ENCODE data around the gene PRIM1. TPM values are rescaled to one million over a fixed set of nuclear protein-coding genes. Genes with fewer than 3 reads are reported as not detected.
"Not testable (repeated sequence)": the region's sequence is repeated elsewhere in the genome, so short reads cannot be mapped to it uniquely, and the experiment has no call there.

PRIM1 gene
- total RNA-seq, 1 donor, result 5.8 TPM

DNA sequence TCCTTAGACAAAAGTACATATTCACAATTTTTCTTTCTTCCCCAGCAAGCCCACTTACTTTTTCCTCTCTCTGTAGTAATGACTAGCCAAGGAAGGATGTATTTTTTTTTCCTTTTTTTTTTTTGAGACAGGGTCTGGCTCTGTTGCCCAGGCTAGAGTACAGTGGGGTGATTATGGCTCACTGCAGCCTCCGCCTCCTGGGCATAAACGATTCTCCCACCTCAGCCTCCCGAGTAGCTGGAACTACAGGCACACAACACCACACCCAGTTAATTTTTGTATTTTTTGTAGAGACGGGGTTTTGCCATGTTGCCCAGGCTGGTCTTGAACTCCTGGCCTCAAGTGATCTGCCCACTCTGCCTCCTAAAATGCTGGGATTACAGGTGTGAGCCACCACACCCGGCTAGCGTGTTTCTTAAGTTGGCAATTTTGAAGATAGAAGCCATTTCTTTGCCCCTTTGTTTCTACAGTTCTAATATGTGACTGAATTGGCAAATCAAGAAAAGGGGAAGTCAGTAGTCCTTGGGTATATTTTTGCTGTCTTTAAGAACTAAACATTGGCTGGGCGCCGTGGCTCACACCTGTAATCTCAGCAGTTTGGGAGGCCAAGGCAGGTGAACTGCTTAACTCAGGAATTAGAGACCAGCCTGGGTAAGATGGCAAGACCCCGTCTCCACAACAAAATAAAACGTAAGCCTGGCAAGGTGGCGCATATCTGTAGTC lies 23.8 kb downstream of the PRIM1 start:
- peaks cover 11% of the 10 kb centered on the region for H4K20me1 ChIP-seq (ENCODE audit: insufficient read depth, low read length)
- no peak overlapping the region for H3K4me3 ChIP-seq (ENCODE audit: insufficient read depth, low read length)
- no peak for DNase-seq (ENCODE audit: insufficient read length, low spot score, missing footprints)

DNA sequence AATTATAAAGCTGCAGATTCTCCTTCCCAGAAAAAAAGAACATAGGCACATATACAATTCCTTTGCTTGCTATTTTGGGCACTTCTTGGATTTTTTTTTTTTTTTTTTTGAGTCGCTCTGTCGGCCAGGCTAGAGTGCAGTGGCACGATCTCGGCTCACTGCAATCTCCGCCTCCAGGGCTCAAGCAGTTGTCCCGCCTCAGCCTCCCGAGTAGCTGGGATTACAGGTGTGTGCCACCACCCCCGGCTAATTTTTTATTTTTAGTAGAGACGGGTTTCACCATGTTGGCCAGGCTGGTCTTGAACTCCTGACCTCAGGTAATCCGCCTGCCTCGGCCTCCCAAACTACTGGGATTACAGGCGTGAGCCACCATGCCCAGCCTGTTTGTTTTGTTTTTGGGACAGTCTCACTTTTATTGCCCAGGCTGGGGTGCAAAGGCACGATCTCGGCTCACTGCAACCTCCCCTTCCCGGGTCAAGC lies 25.9 kb downstream of the PRIM1 start:
- DNase-seq (ENCODE audit: insufficient read length, low spot score, missing footprints); H3K27me3 ChIP-seq (ENCODE audit: insufficient read depth, low read length); H3K9me3 ChIP-seq (ENCODE audit: low read depth, low read length): not testable (repeated sequence)
- Histone ChIP-seq H4K20me1 (ENCODE audit: insufficient read depth, low read length) (peaks cover 31% of the 10 kb centered on the region), H3K27ac (ENCODE audit: low read depth, low read length) (peak overlapping the region; percentile 98), H3K79me2 (ENCODE audit: insufficient read depth, low read length) (peaks cover 39% of the 10 kb centered on the region), H3K4me2 (ENCODE audit: insufficient read depth, low read length) (peak overlapping the region; percentile 98), H3K4me3 (ENCODE audit: insufficient read depth, low read length) (peak overlapping the region; percentile 100), H3K36me3 (ENCODE audit: insufficient read depth, low read length) (peaks cover 23% of the 10 kb centered on the region), H3K4me1 (ENCODE audit: insufficient read depth, low read length) (peaks cover 26% of the 10 kb centered on the region), H2AFZ (ENCODE audit: low read length) (peak overlapping the region; percentile 98)

More for the DNA sequence above, 23.8 kb downstream of the PRIM1 start:
- peaks cover 19% of the 10 kb centered on the region for H3K79me2 ChIP-seq (ENCODE audit: insufficient read depth, low read length)
- H3K4me1 ChIP-seq (ENCODE audit: insufficient read depth, low read length), result peaks cover 5% of the 10 kb centered on the region
- no peaks in the 10 kb centered on the region for H3K9me3 ChIP-seq (ENCODE audit: low read depth, low read length)
- H2AFZ ChIP-seq (ENCODE audit: low read length), result no peak overlapping the region
- no peak overlapping the region for H3K4me2 ChIP-seq (ENCODE audit: insufficient read depth, low read length)
- H3K27me3 ChIP-seq (ENCODE audit: insufficient read depth, low read length), result no peaks in the 10 kb centered on the region
- H3K27ac ChIP-seq (ENCODE audit: low read depth, low read length), result no peak overlapping the region
- TF ChIP-seq, protein P1, sequence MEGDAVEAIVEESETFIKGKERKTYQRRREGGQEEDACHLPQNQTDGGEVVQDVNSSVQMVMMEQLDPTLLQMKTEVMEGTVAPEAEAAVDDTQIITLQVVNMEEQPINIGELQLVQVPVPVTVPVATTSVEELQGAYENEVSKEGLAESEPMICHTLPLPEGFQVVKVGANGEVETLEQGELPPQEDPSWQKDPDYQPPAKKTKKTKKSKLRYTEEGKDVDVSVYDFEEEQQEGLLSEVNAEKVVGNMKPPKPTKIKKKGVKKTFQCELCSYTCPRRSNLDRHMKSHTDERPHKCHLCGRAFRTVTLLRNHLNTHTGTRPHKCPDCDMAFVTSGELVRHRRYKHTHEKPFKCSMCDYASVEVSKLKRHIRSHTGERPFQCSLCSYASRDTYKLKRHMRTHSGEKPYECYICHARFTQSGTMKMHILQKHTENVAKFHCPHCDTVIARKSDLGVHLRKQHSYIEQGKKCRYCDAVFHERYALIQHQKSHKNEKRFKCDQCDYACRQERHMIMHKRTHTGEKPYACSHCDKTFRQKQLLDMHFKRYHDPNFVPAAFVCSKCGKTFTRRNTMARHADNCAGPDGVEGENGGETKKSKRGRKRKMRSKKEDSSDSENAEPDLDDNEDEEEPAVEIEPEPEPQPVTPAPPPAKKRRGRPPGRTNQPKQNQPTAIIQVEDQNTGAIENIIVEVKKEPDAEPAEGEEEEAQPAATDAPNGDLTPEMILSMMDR (IDR thresholded peaks at IDR 0.05; ENCODE audit: extremely low read depth, low read depth, low read length), result no peak
- H3K36me3 ChIP-seq (ENCODE audit: insufficient read depth, low read length), result peaks cover 7% of the 10 kb centered on the region

DNA sequence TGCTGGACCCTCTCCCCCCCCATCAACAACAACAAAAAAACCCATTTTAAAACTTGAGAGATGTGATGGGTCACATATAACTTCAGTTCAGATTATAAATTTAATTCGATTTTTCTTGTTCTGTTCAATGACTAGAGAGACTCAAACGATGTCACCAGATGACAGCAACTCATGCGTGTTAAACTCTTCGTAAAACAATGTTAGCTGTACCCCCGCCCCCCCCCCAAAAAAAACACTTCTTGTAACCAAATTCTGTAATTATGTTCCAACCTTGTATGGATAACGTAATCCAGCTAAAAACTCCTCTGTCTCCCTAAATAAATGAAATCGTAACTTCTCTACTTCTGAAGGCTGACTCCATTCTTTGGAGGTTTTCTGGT lies 26.4 kb downstream of the PRIM1 start:
- Histone ChIP-seq H3K4me2 (ENCODE audit: insufficient read depth, low read length) (peak overlapping the region; percentile 98), H3K27ac (ENCODE audit: low read depth, low read length) (peak overlapping the region; percentile 98), H3K9me3 (ENCODE audit: low read depth, low read length) (no peaks in the 10 kb centered on the region), H4K20me1 (ENCODE audit: insufficient read depth, low read length) (peaks cover 36% of the 10 kb centered on the region), H2AFZ (ENCODE audit: low read length) (peak overlapping the region; percentile 98), H3K4me1 (ENCODE audit: insufficient read depth, low read length) (peaks cover 31% of the 10 kb centered on the region), H3K79me2 (ENCODE audit: insufficient read depth, low read length) (peaks cover 45% of the 10 kb centered on the region), H3K36me3 (ENCODE audit: insufficient read depth, low read length) (peaks cover 23% of the 10 kb centered on the region), H3K27me3 (ENCODE audit: insufficient read depth, low read length) (no peaks in the 10 kb centered on the region), H3K4me3 (ENCODE audit: insufficient read depth, low read length) (peak overlapping the region; percentile 100)
- DNase-seq (ENCODE audit: insufficient read length, low spot score, missing footprints), result no peak
- TF ChIP-seq, protein P1 (IDR thresholded peaks at IDR 0.05; ENCODE audit: extremely low read depth, low read depth, low read length), result no peak

GRCh38 chr12:56724972-56725722 lies 27.0 kb downstream of the PRIM1 start, which contains the start of gene NACA:
Gene NACA, minus strand, starts transcription at chr12:56725299. Its CDS starts 778 bp downstream, at chr12:56724521.
- TF ChIP-seq, protein P1 (IDR thresholded peaks at IDR 0.05; ENCODE audit: extremely low read depth, low read depth, low read length), result no peak
- H3K4me2 ChIP-seq (ENCODE audit: insufficient read depth, low read length), result peak within 1 kb of the TSS; percentile 98
- H3K27ac ChIP-seq (ENCODE audit: low read depth, low read length), result peak within 1 kb of the TSS; percentile 98
- peaks cover 42% of the 10 kb centered on the region for H4K20me1 ChIP-seq (ENCODE audit: insufficient read depth, low read length)
- DNase-seq (ENCODE audit: insufficient read length, low spot score, missing footprints), result peak; percentile 97
- no peaks in the 10 kb centered on the region for H3K9me3 ChIP-seq (ENCODE audit: low read depth, low read length)
- peak within 1 kb of the TSS; percentile 98 for H2AFZ ChIP-seq (ENCODE audit: low read length)
- peaks cover 29% of the 10 kb centered on the region for H3K36me3 ChIP-seq (ENCODE audit: insufficient read depth, low read length)
- H3K79me2 ChIP-seq (ENCODE audit: insufficient read depth, low read length), result peaks cover 50% of the 10 kb centered on the region
- no peaks in the 10 kb centered on the region for H3K27me3 ChIP-seq (ENCODE audit: insufficient read depth, low read length)
- peaks cover 31% of the 10 kb centered on the region for H3K4me1 ChIP-seq (ENCODE audit: insufficient read depth, low read length)
- peak within 1 kb of the TSS; percentile 100 for H3K4me3 ChIP-seq (ENCODE audit: insufficient read depth, low read length)
